Keratinocyte (primary cell): Measurements from ENCODE around the gene PCSK1N. TPM values are rescaled to one million over a fixed set of nuclear protein-coding genes. Genes with fewer than 3 reads are reported as not detected.
"Not testable (repeated sequence)": the region's sequence is repeated elsewhere in the genome, so short reads cannot be mapped to it uniquely, and the experiment has no call there.

ENCODE experiments used
- DNase-seq: peaks from one replicate; pipeline ENCODE4 v3.0.0-alpha.2; 2011; ENCODE audit warnings: low read depth, missing footprints, low spot score
- FAIRE-seq: peaks from 2 replicates; lab custom pipeline; 2011; peaks lifted over from hg19 to GRCh38; lab: Jason Lieb, UNC
- H2AFZ ChIP-seq: 2 replicates; pipeline ENCODE4 v1.6.0; 2012; ENCODE audit warnings: low read length, control low read depth, inconsistent platforms; ENCODE audit not compliant: control insufficient read depth
- H3K27ac ChIP-seq: 2 replicates; pipeline ENCODE4 v1.5.1; 2011; ENCODE audit warnings: low read length; ENCODE audit not compliant: control insufficient read depth, insufficient read depth
- H3K27me3 ChIP-seq: 3 replicates; pipeline ENCODE4 v1.6.0; 2011; ENCODE audit warnings: low read length; ENCODE audit not compliant: control insufficient read depth, insufficient read depth; ENCODE audit errors: extremely low read depth
- H3K36me3 ChIP-seq, 2 experiments: 2 replicates in 1 of 2; 3 replicates in 1 of 2; pipeline ENCODE4 v1.5.1; 2011; ENCODE audit warnings: low read length in 2 of 2, mild to moderate bottlenecking in 1 of 2; ENCODE audit not compliant: control insufficient read depth in 2 of 2, insufficient read depth in 2 of 2; ENCODE audit errors: extremely low read depth in 1 of 2
- H3K4me1 ChIP-seq: 3 replicates; pipeline ENCODE4 v1.5.1; 2011; ENCODE audit warnings: low read length; ENCODE audit not compliant: control insufficient read depth, insufficient read depth; ENCODE audit errors: extremely low read depth
- H3K4me2 ChIP-seq: 3 replicates; pipeline ENCODE4 v1.6.0; 2011; ENCODE audit warnings: low read depth, low read length; ENCODE audit not compliant: control insufficient read depth, insufficient read depth; ENCODE audit errors: extremely low read depth
- H3K4me3 ChIP-seq, 3 experiments: fragments of 200-600 bp in 1 of 3; sonication (generic) in 1 of 3; 2 replicates in 2 of 3; 3 replicates in 1 of 3; pipeline ENCODE4 v1.5.1; 2011 to 2016; ENCODE audit warnings: low read length in 3 of 3, mild to moderate bottlenecking in 3 of 3, control low read depth in 2 of 3, inconsistent platforms in 1 of 3, low read depth in 1 of 3, mixed read lengths in 1 of 3, mixed run types in 1 of 3, moderate library complexity in 1 of 3; ENCODE audit not compliant: control insufficient read depth in 2 of 3, insufficient read depth in 2 of 3; ENCODE audit errors: extremely low read depth in 1 of 3
- H3K79me2 ChIP-seq: 2 replicates; pipeline ENCODE4 v1.6.0; 2012; ENCODE audit warnings: low read length; ENCODE audit not compliant: control insufficient read depth, insufficient read depth
- H3K9ac ChIP-seq: 3 replicates; pipeline ENCODE4 v1.6.0; 2011; ENCODE audit warnings: low read length; ENCODE audit not compliant: control insufficient read depth, insufficient read depth; ENCODE audit errors: extremely low read depth
- H3K9me1 ChIP-seq: 3 replicates; pipeline ENCODE4 v1.6.0; 2011; ENCODE audit warnings: low read length; ENCODE audit not compliant: control insufficient read depth, insufficient read depth; ENCODE audit errors: extremely low read depth
- H3K9me3 ChIP-seq: 2 replicates; pipeline ENCODE4 v1.5.1; 2012; ENCODE audit warnings: low read depth, low read length; ENCODE audit not compliant: control insufficient read depth
- H4K20me1 ChIP-seq: 3 replicates; pipeline ENCODE4 v1.6.0; 2011; ENCODE audit warnings: low read length; ENCODE audit not compliant: control insufficient read depth, insufficient read depth; ENCODE audit errors: extremely low read depth
- CTCF ChIP-seq, 3 experiments: IDR thresholded peaks in 1 of 3; conservative IDR thresholded peaks in 1 of 3; optimal IDR thresholded peaks in 1 of 3; 2 replicates in 2 of 3; 3 replicates in 1 of 3; pipeline versions ENCODE3 to v1.5.1; 2011; ENCODE audit warnings: low read length in 3 of 3, mild to moderate bottlenecking in 3 of 3, moderate library complexity in 2 of 3, control low read depth in 1 of 3, inconsistent platforms in 1 of 3; ENCODE audit not compliant: insufficient read depth in 2 of 3; ENCODE audit errors: extremely low read depth in 1 of 3
- EZH2 ChIP-seq: IDR thresholded peaks from one replicate; pipeline ENCODE4 v1.6.1; 2012; ENCODE audit warnings: inconsistent platforms, mild to moderate bottlenecking, low read length, moderate library complexity
- dilution Hi-C: fragments of 300-500 bp; cut with MboI; formaldehyde crosslinking; loops from one replicate; pipeline ENCODE4 v1.7.0; 2020; ENCODE audit warnings: low sequenced_read_pairs; ENCODE audit not compliant: extremely low pct_ligation_motif_present
- polyA plus RNA-seq, 5 experiments: library from polyadenylated mRNA; depleted of rRNA in 3 of 5; stranded (reverse) in 3 of 5; stranded (forward) in 1 of 5; unstranded in 1 of 5; fragments of >200 nt; gene quantifications; 1 replicate in 1 of 5; 2 replicates in 3 of 5; 3 replicates in 1 of 5; pipeline versions ENCODE4 v1.2.1 to v1.2.3, GENCODE V29; 2011 to 2012; ENCODE audit warnings: missing spikeins in 2 of 5, low read depth in 1 of 5, low replicate concordance in 1 of 5

The PCSK1N gene
- polyA plus RNA-seq, 1 donor (not counting 4 experiments of a cell fraction or from before 2014, with no cell fraction given), result 0.54 TPM

- not testable (repeated sequence) for FAIRE-seq, H4K20me1 ChIP-seq
Measured at GRCh38 chrX:48853494-48853893, 18.1 kb upstream of the PCSK1N start.

DNA sequence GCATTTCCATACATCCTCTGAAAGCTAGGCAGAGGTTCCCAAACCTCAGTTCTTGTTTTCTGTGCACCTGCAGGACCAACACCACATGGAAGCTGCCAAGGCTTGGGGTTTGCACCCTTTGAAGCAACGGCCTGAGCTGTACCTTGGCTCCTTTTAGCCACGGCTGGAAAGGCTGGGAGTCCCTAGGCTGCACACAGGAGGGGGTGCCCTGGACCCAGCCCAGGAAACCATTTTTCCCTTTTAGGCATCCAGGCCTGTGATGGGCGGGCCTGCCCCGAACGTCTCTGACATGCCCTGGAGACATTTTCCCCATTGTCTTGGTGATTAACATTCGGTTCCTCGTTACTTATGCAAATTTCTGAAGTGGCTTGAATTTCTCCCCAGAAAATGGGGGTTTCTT is 17.4 kb upstream of the PCSK1N start:
- FAIRE-seq, result no peak
- no peak for DNase-seq
- Histone ChIP-seq H3K4me2 (no peak overlapping the region), H3K4me3 (no peak overlapping the region), H4K20me1 (no peaks in the 10 kb centered on the region), H3K79me2 (no peaks in the 10 kb centered on the region), H3K9ac (no peak overlapping the region), H3K36me3 (no peaks in the 10 kb centered on the region), H3K4me1 (no peaks in the 10 kb centered on the region), H2AFZ (no peak overlapping the region), H3K27ac (no peak overlapping the region), H3K27me3 (no peaks in the 10 kb centered on the region), H3K9me1 (no peaks in the 10 kb centered on the region), H3K9me3 (no peaks in the 10 kb centered on the region)
- dilution Hi-C loops, result no loop called here
- TF ChIP-seq EZH2 (no peak), CTCF (optimal IDR thresholded peaks at IDR 0.05 in 1 of 3, IDR thresholded peaks at IDR 0.05 in 1 of 3, conservative IDR thresholded peaks at IDR 0.05 in 1 of 3; ENCODE audit: extremely low read depth in 1 of 3, insufficient read depth in 2 of 3, low read length in 3 of 3) (no peak)

More at GRCh38 chrX:48853494-48853893, 18.1 kb upstream of the PCSK1N start:
- H3K4me3 ChIP-seq, H3K9ac ChIP-seq, H3K9me1 ChIP-seq, H3K36me3 ChIP-seq, H3K4me2 ChIP-seq, H3K9me3 ChIP-seq, H3K4me1 ChIP-seq, H2AFZ ChIP-seq, DNase-seq, H3K27me3 ChIP-seq, H3K27ac ChIP-seq, dilution Hi-C loops, H3K79me2 ChIP-seq: not testable (repeated sequence)

- Histone ChIP-seq H3K9me3 (no peaks in the 10 kb centered on the region), H3K27me3 (no peaks in the 10 kb centered on the region), H3K36me3 (no peaks in the 10 kb centered on the region), H3K9me1 (no peaks in the 10 kb centered on the region), H3K4me1 (no peaks in the 10 kb centered on the region), H4K20me1 (no peaks in the 10 kb centered on the region), H3K4me2 (no peak overlapping the region), H3K4me3 (no peak overlapping the region), H3K27ac (no peak overlapping the region), H2AFZ (no peak overlapping the region), H3K9ac (no peak overlapping the region), H3K79me2 (no peaks in the 10 kb centered on the region)
- TF ChIP-seq CTCF (optimal IDR thresholded peaks at IDR 0.05 in 1 of 3, IDR thresholded peaks at IDR 0.05 in 1 of 3, conservative IDR thresholded peaks at IDR 0.05 in 1 of 3; ENCODE audit: extremely low read depth in 1 of 3, insufficient read depth in 2 of 3, low read length in 3 of 3) (no peak), EZH2 (no peak)
- dilution Hi-C loops, result no loop called here
- DNase-seq (no peak), FAIRE-seq (no peak)
Measured at GRCh38 chrX:48848847-48849246, 13.4 kb upstream of the PCSK1N start.
